Activated naive CD4-positive, alpha-beta T cell treated with Interleukin-2 at 50 U/mL for 16 hours (primary cell): ENCODE measurements around the gene NUDT1.
A peak's percentile ranks its signal among the peaks of the same experiment; 100 is the strongest.

Experiments used
- DNase-seq: peaks from one replicate; pipeline ENCODE4 v3.0.0-alpha.2; 2020

Gene NUDT1

DNA sequence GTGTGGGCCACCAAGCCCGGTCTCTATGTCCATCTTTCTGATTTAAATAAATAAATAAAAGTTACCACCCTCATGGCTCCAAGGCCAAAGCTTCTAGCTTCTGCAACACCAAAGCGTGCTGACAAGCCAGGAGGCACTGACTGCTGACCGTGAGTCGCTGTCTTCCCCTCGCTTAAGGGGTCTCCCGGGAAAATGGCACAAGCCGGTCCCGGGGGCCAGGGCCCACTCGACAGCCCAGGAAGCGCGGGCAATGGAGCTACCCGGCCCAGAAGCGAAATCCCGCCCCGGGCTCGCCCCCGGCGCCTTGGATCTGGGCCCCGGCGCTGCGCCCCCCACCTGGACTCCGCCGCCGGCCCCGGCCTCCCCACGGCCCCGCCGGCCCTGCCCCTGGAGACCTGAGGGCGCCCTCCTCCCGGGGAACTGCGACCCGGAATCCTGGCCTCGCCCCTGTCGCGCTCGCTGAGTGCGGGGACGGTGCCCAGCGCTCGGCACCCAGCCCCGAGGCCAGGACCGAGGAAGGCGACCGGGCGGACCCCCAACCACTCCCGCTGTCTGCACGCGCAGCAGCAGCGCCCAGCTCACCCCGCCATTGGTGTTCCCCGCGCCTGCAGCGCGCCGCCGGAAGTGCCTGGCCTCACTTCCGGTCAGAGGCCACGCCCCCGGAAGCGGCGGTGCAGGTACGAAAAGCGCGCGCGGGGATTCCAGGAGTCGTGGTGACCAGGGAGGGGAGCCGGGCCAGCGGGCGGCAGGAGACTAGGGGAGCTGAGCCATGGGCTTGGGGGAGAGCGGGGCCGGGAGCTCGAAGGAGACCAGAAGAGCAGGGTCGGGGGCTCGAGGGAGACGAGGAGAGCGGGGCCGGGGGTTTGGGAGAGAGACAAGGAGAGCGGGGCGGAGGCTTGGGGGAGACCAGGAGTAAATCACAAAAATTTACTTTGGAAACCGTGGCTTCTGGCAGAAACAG lies at the start of gene NUDT1, which contains the start of gene MRM2:
Gene NUDT1 (plus strand): TSS at position 647 of the 961 bp plus-strand sequence. CDS start 2,349 bp downstream, outside the sequence.
Gene MRM2 (minus strand): TSS at position 626 of the 961 bp plus-strand sequence. CDS start 36 bp downstream, at position 590.
- DNase-seq: peak; percentile 75

DNA sequence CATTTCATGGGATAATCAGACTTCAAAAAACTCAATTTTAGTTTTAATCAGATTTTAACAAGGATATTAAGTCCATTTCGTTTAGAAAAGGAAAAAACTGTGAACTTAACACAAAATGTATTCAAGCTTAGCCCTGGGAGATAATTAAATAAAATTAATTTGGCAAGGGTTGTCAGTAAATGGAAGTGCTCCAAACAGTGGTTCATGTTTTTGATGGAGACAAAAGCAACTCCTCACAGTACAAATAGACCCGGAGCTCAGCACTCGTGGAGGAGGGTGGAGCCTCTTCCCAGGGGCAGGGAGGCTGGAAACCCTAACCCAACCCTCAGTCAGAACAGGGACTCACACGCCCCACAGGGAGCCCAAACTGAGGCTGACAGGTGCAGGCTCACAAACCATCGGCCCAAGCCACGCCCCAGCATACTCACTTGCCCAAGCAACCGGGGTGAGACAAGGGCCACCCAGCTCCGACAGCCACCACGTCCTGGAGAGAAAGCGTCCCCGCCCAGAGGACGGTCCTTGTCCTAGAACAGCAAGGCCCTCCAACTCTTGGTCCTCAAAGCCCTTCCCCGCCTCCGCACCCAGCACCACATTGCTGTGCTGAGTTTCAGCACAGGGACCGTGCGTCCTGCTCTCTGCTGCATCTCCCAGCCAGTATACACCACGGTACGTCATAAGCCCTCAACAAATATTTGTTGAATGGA lies 49.0 kb upstream of the NUDT1 start:
- no peak for DNase-seq

DNA sequence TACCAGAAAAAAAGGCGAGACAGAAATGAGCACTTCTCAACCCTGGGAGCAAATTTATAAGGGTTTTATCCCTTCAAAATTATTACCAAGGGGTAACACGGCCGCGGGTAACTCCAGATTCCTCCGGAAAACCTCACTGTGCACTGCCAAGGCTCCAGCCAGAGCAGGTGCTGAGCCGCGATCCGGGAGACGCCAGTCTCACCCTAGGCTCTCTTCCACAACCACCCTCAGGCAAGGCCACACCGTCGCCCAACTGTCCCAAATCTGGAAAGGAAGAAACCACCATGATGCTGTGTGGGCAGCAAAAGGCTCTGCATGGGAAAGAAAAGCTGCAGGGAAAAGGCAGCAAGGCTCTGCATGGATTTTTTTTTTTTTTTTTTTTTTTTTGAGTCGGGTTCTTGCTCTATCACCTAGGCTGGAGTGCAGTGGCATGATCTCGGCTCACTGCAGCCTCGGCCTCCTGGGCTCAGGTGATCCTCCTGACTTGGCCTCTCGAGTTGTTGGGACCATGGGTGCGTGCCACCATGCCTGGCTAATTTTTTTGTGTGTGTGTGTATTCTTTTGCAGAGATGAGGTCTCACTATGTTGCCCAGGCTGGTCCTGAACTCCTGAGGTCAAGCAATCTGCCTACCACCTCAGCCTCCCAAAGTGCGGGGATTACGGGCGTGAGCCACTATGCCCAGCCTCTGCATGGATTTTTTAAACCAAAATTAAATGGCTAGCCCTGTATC lies 48.3 kb upstream of the NUDT1 start:
- DNase-seq: no peak

DNA sequence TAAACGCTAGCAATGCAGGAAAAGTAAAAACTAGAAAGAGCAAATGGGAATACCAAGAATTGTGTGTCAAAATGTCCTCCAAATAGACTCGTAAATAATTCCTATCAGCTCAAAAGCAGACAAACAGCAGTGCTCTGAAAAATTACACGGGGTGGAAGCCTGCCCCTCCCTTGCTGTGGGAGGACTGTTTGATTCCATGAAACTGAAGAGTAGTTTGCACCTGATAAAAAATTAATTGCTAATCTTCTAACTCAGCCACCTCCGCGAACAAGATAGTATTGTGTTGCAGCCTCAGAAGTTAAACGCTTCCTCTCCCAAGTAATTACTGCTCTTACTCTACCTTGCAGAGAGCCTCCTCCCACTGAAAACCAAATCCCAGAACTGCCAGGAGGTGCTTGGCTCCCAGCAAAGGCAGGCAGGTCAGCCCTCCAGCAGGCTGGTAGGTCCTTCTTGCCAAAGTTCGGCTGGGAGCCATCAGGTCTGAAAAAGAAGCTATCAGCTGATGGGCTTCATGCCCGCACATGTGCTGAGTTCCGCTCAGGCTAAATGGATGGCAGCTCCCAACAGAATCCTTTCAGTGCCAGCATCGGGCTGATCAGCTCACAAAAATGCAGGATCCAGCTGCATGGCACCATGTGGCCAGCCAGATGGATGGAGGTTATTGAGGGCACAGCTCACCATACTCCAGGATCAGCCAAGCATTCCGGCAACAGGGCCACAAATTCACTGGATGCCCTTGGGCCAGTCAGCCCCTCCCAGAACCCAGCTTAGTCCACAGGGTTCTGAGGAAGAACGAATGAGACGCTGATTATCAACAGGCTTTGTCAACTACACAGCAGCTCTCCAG lies 46.4 kb upstream of the NUDT1 start:
- no peak for DNase-seq

DNA sequence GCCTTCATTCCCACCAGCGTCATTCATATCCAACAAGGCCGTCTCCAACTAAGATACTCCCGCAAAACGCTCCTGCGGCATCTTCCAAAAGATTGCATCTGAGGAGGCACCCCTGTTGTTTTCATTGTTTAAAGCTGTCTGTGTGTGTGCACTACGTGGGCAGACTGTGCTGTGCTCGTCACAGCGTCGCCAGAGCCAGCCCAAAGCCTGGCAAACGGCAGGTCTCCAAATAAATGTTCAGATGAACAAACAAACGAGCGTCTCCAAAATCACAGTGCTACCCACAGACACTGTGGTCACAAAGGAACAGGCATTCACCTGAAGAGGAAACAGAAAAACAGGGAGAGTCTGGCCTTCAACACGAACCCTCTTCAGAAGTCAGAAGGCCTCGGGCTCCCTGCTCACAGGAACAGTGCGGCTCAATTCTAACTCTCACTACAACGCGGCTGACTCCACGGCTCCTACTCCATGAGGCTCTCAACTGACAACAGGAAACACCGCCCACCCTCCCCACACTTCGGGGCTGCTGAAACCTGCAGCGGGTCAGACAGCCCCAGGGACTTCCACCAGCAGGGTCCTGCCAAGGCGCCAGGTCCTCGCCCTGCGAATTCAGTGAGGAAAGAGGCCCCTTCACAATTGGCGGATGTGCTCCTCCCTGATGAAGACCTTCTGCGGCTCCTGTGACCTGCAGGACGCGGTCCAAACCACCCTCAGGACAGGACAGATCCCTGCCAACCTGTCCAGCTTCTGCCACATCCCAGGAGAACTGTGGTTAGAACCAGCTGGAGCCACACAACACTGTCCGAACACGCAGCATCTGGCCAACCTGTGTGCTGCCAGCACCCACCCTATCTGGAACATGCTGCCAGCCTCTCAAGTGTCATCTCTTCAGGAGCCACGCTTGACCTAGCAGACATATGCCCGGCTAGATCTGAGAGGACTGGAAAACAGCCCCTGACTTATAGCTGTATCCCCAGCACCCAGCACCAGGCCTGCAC lies 45.3 kb upstream of the NUDT1 start:
- no peak for DNase-seq

DNA sequence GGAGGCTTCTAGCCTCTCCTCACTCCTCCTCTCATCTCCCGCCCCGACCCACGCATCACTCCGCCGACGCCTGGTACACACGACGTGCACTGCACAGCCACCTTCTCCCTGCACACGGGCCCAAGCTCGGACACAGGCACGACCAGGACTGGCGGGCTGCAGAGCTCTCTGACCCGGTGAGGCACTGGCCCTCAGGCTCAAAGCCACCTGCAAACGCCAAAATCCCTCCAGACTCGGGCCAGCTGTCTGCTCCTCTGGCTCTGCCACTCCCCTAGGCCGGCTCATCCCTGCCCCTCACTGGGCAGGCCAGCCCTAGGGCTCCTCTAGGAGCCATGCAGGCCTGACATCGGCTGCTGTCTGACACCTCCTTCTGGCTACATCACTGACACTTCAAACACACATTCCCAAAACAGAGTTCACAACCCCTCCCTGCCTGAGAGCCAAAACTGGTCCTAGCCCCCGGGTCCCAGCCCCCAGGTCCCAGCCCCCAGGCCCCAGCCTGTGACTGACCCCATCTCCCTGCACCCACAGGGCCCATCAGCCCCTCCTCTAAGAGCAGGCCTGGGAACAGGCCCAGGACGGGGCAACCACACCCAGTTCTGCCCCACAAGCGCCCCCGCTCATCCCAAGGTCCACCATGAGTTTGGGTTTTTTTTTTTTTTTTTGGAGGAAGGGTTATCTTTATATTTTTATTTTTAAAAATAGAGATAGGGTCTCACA lies 44.4 kb upstream of the NUDT1 start:
- DNase-seq: no peak

DNA sequence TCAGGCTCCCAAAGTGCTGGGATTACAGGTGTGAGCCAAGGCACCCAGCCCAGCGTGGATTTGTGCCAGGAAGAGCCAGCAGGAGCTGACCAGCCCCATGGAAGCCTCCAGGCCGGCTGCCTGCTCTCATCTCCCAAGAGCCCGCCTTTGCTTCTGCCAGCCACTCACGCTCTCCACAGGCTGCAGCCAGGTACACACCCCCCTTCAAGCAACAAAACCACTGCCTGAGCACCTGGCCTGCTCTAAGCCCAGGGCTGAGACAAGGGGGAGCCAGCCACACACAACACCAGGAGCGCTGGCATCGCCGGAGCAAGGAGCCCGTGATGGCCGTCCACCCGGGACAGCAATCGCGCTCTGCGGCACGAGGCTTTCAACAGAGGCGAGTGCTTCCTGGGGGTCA lies 43.8 kb upstream of the NUDT1 start:
- no peak for DNase-seq

DNA sequence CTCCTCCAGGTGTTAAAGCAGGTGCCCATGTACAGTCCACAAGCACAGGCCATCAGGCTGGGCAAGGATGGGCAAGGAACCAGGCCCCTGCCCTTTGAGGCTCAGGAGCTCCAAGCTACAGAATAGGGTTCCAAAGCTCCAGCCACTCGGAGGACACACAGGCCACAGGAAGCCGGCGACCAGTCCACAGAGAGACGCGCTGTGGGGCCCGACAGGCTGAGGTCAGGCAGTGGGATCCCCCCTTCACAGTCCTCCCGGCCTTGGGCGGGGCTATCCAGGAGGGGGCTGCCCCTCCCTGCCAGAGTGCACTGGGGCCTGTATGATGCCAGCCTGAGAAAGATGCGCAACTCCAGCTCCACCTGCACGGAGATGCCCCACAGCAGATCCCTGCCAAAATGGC lies 43.3 kb upstream of the NUDT1 start:
- no peak for DNase-seq

DNA sequence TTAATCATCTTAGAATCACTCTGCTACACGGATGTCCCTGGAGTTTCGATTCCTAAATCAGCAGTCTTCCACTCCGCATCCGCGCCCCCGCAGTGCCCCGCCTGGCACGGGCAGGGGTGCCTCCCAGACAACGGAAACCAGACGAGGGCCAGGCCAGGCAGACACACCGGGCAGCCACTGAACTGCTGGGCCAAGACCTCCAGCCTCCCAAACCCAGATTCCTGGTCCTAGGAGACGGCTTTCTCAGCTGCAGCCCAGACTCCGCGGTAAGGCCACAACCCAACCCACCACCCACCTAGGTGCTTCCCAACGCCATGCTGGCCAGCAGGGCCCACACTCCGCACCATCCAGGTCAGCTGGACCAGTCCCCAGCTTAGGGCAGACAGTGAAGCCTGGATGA lies 42.5 kb upstream of the NUDT1 start:
- DNase-seq: no peak

DNA sequence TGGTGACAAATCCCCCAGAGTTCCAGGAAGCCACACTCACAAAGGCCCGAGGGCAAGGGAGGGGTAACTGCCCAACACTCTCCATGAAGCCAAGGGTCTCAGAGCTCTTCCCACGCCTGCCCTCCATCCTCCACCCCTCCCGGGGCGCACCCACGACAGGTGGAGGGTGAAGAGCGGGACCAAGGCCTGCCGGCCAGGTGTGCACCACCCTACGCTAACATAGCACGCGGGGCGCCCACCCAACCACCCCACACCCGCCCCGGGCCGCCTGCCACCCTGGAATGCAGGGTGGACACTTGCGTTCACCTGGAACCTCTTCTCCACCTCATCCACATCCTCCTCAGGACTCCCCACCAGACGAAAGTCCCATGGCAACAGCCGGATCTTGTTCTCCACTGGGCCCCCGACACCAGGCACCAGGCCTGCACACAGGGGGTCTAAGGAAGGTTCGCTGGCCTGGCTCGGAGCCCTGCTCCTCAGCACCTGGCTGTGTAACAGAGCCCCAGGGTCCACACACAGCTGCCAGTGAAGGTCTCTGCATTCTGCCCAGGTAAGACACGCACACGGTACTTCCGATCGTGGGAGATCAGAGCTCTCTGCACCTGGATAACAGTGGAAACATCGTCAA lies 42.0 kb upstream of the NUDT1 start:
- DNase-seq: no peak

DNA sequence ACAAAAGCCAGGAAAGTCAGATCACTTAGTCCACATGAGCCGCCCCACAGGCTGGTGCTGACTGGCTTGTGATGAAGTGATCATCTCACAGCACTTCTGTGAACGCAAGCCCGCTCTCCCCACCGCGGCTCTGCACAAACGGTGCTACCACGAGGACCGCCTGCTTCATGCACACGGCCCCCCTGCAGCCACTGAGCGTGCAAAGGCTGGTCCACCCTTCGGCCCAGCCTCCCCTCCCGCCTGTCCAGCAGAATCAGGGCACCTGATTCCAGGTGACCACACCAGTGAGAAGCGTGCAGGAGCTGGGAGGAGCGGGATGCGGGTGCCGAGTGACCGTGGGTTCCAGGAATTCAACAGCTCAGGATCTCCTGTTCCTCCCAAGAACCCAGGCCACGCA lies 41.4 kb upstream of the NUDT1 start:
- no peak for DNase-seq

DNA sequence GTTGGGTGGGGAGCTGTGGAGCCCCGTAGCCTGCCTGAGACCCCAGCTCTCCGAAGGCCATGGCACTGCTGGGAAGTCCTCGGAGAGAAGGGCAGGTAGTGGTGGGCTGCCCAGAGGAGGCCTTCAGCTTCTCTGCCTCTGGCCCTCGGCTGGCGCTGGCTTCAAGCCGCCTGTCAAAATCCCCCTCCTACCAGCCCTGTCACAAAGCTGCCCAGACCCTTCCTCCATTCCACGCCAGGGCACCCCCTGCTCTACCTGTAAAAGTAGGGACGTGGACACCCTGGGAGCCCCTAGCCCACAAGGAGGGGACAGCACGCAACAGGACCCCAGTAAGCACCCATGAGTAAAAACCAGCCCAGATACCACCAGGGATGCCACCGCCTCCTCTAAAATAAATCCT lies 40.9 kb upstream of the NUDT1 start:
- DNase-seq: no peak

DNA sequence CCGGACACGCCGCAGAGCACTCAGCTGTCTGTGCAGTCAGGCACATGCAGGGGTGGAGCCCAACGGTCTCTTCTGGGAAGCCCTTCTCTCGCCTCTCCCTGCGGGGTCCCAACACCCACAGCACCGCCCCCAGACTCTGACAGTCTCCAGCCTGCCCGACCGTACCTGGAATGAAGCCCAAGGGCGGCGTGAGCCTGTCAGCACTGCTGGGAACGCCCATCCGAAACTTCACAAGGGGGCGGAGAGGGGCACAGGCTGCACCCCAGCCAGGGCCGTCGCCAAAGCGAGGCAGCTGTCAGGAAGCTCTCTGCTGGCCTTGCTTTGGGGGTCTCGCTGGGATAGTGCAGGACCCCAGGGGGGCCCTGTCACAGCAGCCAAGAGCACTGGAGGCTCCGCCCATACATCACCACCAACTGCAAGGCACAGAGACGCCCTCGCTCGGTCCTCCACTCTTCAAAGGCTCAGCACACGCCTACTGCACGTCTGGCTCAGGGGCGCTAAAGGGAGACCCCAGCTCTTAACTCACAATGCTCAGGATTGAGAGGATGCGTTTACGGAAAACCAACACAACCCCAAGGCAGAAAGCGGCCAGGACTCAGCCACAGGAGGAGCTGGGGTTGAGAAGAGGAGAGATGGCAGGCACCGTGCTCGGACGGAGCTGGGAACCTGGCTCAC lies 40.2 kb upstream of the NUDT1 start:
- DNase-seq: no peak

DNA sequence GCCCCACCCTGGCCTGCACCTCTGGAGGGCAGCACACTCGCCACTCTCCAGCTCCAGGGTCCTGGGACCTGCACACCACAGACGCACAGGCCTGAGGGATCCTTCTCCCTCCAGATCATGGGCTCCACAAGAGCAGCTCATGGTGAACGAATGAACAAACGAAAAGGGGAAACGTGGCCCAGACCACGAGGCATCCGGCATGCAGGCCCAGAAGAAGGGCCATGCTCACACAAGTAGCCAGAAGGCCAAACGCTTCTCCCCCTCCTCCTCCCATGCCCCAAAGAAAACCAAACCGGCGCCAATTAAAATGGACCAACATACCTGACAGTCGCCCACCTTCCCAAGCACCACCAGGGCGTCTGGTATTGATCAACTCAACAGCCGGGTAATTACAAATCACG lies 39.7 kb upstream of the NUDT1 start:
- no peak for DNase-seq

DNA sequence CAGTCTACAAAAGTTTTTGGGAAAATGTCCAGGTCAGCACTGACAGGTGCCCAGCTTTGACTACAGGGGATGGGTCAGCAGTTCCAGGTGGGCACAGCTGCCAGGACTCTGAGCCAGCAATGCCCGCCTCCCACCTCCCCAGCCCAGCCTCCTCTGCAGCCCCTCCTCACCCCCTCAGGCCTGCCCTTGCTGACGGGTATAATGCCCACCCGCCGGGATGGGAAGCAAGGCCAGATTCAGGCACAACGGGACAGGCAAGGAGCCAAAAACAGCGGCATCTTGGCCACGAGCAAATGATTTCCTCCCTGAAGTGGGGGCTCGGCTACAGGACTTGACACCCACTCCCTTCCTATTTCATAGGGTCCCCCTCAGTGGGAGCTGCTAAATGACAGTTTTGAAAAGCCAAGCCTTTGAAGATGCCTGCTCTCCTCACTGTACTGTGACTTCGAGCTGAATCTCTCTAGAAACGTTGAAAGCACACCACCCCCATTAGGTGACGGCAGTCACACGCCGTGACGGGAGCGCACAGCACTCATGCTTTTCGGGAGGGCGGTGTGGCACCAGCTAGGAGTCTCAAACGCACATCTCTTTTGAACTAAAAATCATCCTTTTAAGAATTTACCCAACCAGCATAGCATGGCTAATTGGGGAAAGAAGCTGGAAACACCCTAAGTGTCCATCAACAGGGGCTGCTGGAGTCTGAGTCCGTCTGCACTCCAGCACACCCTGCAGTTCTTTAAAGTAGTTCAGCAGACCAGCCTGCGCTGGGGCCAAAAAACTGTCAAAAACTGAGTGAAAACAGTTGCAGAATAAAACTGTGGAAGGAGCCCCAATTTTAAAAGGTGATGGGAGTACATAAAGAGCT lies 38.9 kb upstream of the NUDT1 start:
- no peak for DNase-seq

DNA sequence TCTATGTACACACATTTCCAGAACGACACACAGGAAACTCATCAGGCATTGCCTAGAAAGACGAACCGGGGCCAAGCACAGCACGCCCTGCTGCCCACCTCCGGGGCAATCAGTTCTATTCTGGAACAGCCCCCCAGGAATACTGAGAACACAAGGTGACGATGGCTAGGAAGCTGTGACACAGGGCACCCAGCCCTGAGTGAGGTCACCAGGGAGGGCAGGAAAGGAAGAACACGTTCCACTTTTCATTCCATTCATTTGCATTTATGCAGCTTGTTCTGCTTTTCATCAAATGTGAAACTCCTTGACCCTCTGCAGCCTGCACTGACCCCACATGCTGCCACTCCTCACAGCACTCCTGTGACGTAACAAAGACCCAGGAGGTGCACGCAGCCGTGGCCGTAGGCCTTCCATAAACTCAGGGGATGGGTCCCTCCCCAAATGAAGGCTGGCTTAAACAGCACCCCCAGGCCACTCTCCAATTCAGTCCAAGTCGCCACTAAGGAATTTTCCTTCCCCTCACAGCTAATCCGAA lies 38.2 kb upstream of the NUDT1 start:
- no peak for DNase-seq

DNA sequence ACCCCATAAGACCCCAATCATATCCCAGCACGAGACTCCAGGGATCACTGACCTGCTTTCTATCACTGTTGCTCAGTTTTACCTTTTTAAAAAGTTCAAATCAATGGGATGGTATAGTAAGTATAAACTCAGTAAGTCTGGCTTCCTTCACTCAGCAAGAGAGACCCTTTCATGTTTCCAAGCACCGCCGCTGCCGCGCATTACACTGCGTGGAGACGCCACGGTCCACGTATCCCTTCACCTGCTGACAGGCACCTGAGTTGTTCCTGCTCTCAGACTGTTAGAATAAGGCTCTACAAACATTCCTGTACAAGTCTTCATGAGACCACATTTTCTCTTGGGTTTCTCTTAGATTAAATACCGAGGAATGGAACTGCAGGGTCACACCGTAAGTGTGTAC lies 37.6 kb upstream of the NUDT1 start:
- DNase-seq: no peak
